SW 1271 (cell line): ENCODE measurements around the gene SETDB2.

Experiments used
- DNase-seq, 2 experiments: peaks; one replicate each; lab custom pipeline; 2025; lab: John Stamatoyannopoulos, UW

SETDB2 gene

GRCh38 chr13:49533591-49534269 is 89.7 kb downstream of the SETDB2 start:
- DNase-seq, result no peak

- no peak for DNase-seq
Observed at GRCh38 chr13:49536144-49536873, 92.2 kb downstream of the SETDB2 start.

- no peak for DNase-seq
Observed at GRCh38 chr13:49538404-49538803, 94.3 kb downstream of the SETDB2 start.

GRCh38 chr13:49539313-49539712 is 95.2 kb downstream of the SETDB2 start:
- no peak for DNase-seq

- DNase-seq, result no peak
Observed at GRCh38 chr13:49539746-49540145, 95.7 kb downstream of the SETDB2 start.

- no peak for DNase-seq
Observed at GRCh38 chr13:49540552-49540951, 96.5 kb downstream of the SETDB2 start.

GRCh38 chr13:49543656-49544055 is 99.6 kb downstream of the SETDB2 start:
- no peak for DNase-seq
